ENCODE measurements around the gene TP53TG5.

Gene TP53TG5

DNA sequence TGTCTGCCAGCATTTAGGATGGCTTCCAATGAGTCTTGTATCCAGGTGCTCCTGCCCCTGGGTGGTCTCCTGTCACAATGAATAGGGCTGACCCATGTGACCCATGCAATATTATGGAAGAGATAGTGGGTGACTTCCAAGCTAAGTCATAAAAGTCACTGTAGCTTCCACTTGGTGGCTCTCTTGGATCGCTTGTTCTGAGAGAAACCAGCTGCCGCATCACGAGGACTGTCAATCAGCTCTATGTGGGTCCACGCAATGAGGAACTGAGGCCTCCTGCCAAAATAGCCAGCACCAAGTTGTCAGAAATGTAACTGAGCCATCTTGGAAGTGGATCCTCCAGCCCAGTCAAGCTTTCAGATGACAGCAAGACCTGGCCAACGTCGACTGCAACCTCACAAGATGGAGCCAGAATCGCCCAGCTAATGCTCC is 55.2 kb downstream of the TP53TG5 start:
- DNase-seq: peak; percentile 18
